Measurements from ENCODE around the gene RFWD3. TPM values are rescaled to one million over a fixed set of nuclear protein-coding genes. Genes with fewer than 3 reads are reported as not detected.
A peak's percentile ranks its signal among the peaks of the same experiment; 100 is the strongest.

Gene RFWD3
- total and polyA plus RNA-seq, 2 of the 13 experiments (the other 11 are each of a cell fraction or from before 2014, with no cell fraction given), result 23.4 to 62.6 TPM

DNA sequence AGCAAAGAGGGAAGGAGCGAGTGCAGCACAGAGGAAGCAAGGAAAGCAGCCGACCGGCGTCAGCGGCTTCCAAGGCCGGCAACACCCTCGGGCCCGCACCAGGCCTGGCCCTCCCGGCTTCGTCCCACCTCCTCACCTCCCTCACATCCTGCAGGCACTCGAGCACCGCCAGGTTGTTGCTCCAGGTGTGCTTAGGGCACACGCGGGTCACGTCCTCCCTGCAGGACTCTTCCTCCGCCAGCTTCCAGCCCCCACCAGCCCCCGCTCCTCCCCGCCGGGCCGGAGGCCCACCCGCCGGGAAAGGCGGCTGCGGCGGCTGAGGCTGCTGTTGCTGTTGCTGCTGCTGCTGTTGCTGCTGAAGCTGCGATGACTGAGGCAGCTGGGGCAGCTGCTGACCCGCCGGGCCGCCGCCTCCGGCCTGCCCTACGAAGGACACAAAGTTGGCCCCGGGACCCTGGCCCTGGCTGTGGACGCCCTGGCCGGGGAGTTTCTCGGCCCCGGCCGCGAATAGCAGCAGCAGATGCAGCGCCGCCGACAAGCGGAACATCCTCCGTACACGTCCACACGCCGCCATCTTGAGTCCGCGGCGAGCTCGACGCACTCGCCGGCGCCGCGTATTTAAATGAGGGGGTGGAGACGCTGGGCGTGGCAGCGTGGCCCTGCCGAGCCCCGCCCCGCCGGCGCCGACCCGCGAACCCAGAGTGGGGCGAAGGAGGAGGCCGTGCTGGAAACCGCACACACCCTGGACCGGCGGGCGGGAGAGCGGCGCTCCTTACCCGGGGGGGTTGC, 60.0 kb downstream of the RFWD3 start, which contains the start of gene GLG1 (continued):
- TF ChIP-seq NFE2L2 (IDR thresholded peaks at IDR 0.05; ENCODE audit: low read length) (no peak), TRIM24 (CRISPR knock-in tag; IDR thresholded peaks at IDR 0.05) (no peak), SYNCRIP (IDR thresholded peaks at IDR 0.05; ENCODE audit: insufficient read depth, low read depth, low read length) (no peak), ZC3H13 (CRISPR knock-in tag; IDR thresholded peaks at IDR 0.05) (0 out of 2 replicates have a peak, but pooled peaks have one; percentile 41), FOXC1 (CRISPR knock-in tag; IDR thresholded peaks at IDR 0.05; ENCODE audit: borderline replicate concordance) (peak; percentile 83; the same call in 1 of the 2 replicates), RNF219 (CRISPR knock-in tag; IDR thresholded peaks at IDR 0.05) (no peak), SIN3B (IDR thresholded peaks at IDR 0.05; ENCODE audit: low read length) (peak; percentile 35; the same call in 1 of the 2 replicates), MIXL1 (CRISPR knock-in tag; IDR thresholded peaks at IDR 0.05) (no peak; the same call in 1 of the 2 replicates), MYNN (CRISPR knock-in tag; IDR thresholded peaks at IDR 0.05; ENCODE audit: low read depth) (no peak; the same call in 1 of the 2 replicates), ZNF138 (CRISPR knock-in tag; IDR thresholded peaks at IDR 0.05; ENCODE audit: low read depth) (no peak), ZNF709 (CRISPR knock-in tag; IDR thresholded peaks at IDR 0.05) (peak; percentile 84), CEBPB (IDR thresholded peaks at IDR 0.05; ENCODE audit: borderline replicate concordance, low read depth, low read length) (no peak), ZBTB21 (CRISPR knock-in tag; IDR thresholded peaks at IDR 0.05) (no peak), ZMYM3 (CRISPR knock-in tag; IDR thresholded peaks at IDR 0.05) (peak; percentile 33), SIX4 (CRISPR knock-in tag; IDR thresholded peaks at IDR 0.05) (peak; percentile 71), ZNF577 (CRISPR knock-in tag; IDR thresholded peaks at IDR 0.05; ENCODE audit: borderline replicate concordance, low read depth) (0 out of 2 replicates have a peak, but pooled peaks have one; percentile 52), PHF20 (CRISPR knock-in tag; IDR thresholded peaks at IDR 0.05) (0 out of 2 replicates have a peak, but pooled peaks have one; percentile 60), MYC (CRISPR knock-in tag; IDR thresholded peaks at IDR 0.05; ENCODE audit: borderline replicate concordance) (peak; percentile 94), BHLHE40 (IDR thresholded peaks at IDR 0.05; ENCODE audit: low read length) (no peak), FOSL2 (CRISPR knock-in tag; IDR thresholded peaks at IDR 0.05) (no peak; the same call in 1 of the 2 replicates), ZNF30 (CRISPR knock-in tag; IDR thresholded peaks at IDR 0.05) (peak; percentile 77; the same call in 1 of the 2 replicates), ZNF773 (CRISPR knock-in tag; IDR thresholded peaks at IDR 0.05; ENCODE audit: borderline replicate concordance) (peak; percentile 83; the same call in 1 of the 2 replicates), ZNF136 (CRISPR knock-in tag; IDR thresholded peaks at IDR 0.05; ENCODE audit: low read depth) (peak; percentile 63; the same call in 1 of the 2 replicates)
- TF ChIP-seq, protein P1, sequence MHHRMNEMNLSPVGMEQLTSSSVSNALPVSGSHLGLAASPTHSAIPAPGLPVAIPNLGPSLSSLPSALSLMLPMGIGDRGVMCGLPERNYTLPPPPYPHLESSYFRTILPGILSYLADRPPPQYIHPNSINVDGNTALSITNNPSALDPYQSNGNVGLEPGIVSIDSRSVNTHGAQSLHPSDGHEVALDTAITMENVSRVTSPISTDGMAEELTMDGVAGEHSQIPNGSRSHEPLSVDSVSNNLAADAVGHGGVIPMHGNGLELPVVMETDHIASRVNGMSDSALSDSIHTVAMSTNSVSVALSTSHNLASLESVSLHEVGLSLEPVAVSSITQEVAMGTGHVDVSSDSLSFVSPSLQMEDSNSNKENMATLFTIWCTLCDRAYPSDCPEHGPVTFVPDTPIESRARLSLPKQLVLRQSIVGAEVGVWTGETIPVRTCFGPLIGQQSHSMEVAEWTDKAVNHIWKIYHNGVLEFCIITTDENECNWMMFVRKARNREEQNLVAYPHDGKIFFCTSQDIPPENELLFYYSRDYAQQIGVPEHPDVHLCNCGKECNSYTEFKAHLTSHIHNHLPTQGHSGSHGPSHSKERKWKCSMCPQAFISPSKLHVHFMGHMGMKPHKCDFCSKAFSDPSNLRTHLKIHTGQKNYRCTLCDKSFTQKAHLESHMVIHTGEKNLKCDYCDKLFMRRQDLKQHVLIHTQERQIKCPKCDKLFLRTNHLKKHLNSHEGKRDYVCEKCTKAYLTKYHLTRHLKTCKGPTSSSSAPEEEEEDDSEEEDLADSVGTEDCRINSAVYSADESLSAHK (CRISPR knock-in tag; IDR thresholded peaks at IDR 0.05; ENCODE audit: borderline replicate concordance), result no peak; the same call in 1 of the 2 replicates
- TF ChIP-seq, protein P2, sequence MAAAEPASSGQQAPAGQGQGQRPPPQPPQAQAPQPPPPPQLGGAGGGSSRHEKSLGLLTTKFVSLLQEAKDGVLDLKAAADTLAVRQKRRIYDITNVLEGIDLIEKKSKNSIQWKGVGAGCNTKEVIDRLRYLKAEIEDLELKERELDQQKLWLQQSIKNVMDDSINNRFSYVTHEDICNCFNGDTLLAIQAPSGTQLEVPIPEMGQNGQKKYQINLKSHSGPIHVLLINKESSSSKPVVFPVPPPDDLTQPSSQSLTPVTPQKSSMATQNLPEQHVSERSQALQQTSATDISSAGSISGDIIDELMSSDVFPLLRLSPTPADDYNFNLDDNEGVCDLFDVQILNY (CRISPR knock-in tag; conservative IDR thresholded peaks at IDR 0.05), result 0 out of 2 replicates have a peak, but pooled peaks have one; percentile 59

Measured in HepG2 (cell line).